A673 (cell line): ENCODE measurements around the gene GPR161. TPM values are rescaled to one million over a fixed set of nuclear protein-coding genes. Genes with fewer than 3 reads are reported as not detected.
A peak's percentile ranks its signal among the peaks of the same experiment; 100 is the strongest.
"Not testable (repeated sequence)": the region's sequence is repeated elsewhere in the genome, so short reads cannot be mapped to it uniquely, and the experiment has no call there.

Source experiments
- Bru-seq: library from RNA; stranded (reverse); fragments of 400-500 nt; gene quantifications from one replicate; lab custom pipeline; 2021; lab: Mats Ljungman, UMichigan
- BruChase-seq, 2 experiments: library from RNA; stranded (reverse); fragments of 400-500 nt; gene quantifications; one replicate each; lab custom pipeline; 2021; lab: Mats Ljungman, UMichigan
- BruUV-seq: library from RNA; stranded (reverse); fragments of 400-500 nt; replicated peaks from 2 replicates; lab custom pipeline; 2021; lab: Mats Ljungman, UMichigan
- CTCF ChIA-PET: fragments of 300-600 bp; sonication (Branson Sonifier 250); formaldehyde crosslinking; loops from one replicate; lab custom pipeline; 2022; ENCODE audit warnings: antibody characterized with exemption; lab: Charles Lee
- POLR2A ChIA-PET: fragments of 300-600 bp; sonication (Branson Sonifier 250); formaldehyde crosslinking; loops from one replicate; lab custom pipeline; 2022; ENCODE audit warnings: antibody characterized with exemption; ENCODE audit not compliant: low non-redundant PET; lab: Charles Lee
- DNase-seq: peaks from one replicate; pipeline ENCODE4 v3.0.0-alpha.2; 2015; ENCODE audit warnings: low spot score
- H3K27ac ChIP-seq: fragments of 200-600 bp; sonication (generic); 2 replicates; pipeline ENCODE4 v1.5.1; 2016; ENCODE audit warnings: mixed run types, low read depth, mild to moderate bottlenecking, mixed read lengths, antibody characterized with exemption, low read length; ENCODE audit not compliant: poor library complexity, severe bottlenecking
- H3K27me3 ChIP-seq: fragments of 200-600 bp; sonication (generic); replicated peaks from 2 replicates; pipeline ENCODE4 v1.6.1; 2017; ENCODE audit warnings: mixed run types, low read depth, mild to moderate bottlenecking, mixed read lengths, antibody characterized with exemption, low read length; ENCODE audit not compliant: insufficient read depth, poor library complexity
- H3K36me3 ChIP-seq: fragments of 200-600 bp; sonication (generic); 2 replicates; pipeline ENCODE4 v1.6.1; 2016; ENCODE audit warnings: mixed run types, mild to moderate bottlenecking, mixed read lengths, antibody characterized with exemption, low read length; ENCODE audit not compliant: insufficient read depth, poor library complexity, severe bottlenecking
- H3K4me1 ChIP-seq: fragments of 200-600 bp; sonication (generic); 2 replicates; pipeline ENCODE4 v1.6.1; 2017; ENCODE audit warnings: mixed run types, mild to moderate bottlenecking, mixed read lengths, antibody characterized with exemption, low read length; ENCODE audit not compliant: insufficient read depth, poor library complexity, severe bottlenecking
- H3K4me3 ChIP-seq: fragments of 200-600 bp; sonication (generic); 2 replicates; pipeline ENCODE4 v1.5.1; 2016; ENCODE audit warnings: low read depth, mixed run types, mild to moderate bottlenecking, mixed read lengths, low read length; ENCODE audit not compliant: poor library complexity, severe bottlenecking
- H3K9me3 ChIP-seq: fragments of 200-600 bp; sonication (generic); 2 replicates; pipeline ENCODE4 v1.6.1; 2016; ENCODE audit warnings: mixed run types, low read depth, mild to moderate bottlenecking, mixed read lengths, antibody characterized with exemption, low read length; ENCODE audit not compliant: poor library complexity, severe bottlenecking
- EZH2 ChIP-seq: fragments of 200-600 bp; sonication (generic); IDR thresholded peaks from 2 replicates; pipeline ENCODE4 v1.6.1; 2017; ENCODE audit warnings: borderline replicate concordance, low read depth, mild to moderate bottlenecking, mixed read lengths, antibody characterized with exemption, low read length; ENCODE audit not compliant: poor library complexity, severe bottlenecking
- intact Hi-C: fragments of 100-400 bp; cut with micrococcal nuclease; formaldehyde crosslinking; loops from one replicate; pipeline ENCODE4 v1.10.0; 2022; ENCODE audit not compliant: unreplicated experiment
- long read RNA-seq: library from polyadenylated mRNA; stranded (forward); transcript quantifications from one replicate; pipeline ENCODE4 v2.0.0, GENCODE V29; 2022
- total RNA-seq: library from RNA; stranded (reverse); gene quantifications from 2 replicates; pipeline ENCODE4 v1.2.3, GENCODE V29; 2021
- TF ChIP-seq, protein P1 (sequence below): fragments of 300-800, 200-600 bp; sonication (generic); conservative IDR thresholded peaks from 2 replicates; pipeline ENCODE4 v1.5.1; 2017; ENCODE audit warnings: low read depth, mild to moderate bottlenecking, antibody characterized with exemption, low read length, moderate library complexity, mixed read lengths

The GPR161 gene, protein sequence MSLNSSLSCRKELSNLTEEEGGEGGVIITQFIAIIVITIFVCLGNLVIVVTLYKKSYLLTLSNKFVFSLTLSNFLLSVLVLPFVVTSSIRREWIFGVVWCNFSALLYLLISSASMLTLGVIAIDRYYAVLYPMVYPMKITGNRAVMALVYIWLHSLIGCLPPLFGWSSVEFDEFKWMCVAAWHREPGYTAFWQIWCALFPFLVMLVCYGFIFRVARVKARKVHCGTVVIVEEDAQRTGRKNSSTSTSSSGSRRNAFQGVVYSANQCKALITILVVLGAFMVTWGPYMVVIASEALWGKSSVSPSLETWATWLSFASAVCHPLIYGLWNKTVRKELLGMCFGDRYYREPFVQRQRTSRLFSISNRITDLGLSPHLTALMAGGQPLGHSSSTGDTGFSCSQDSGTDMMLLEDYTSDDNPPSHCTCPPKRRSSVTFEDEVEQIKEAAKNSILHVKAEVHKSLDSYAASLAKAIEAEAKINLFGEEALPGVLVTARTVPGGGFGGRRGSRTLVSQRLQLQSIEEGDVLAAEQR
- total RNA-seq: 17.4 and 22.0 TPM in 2 replicates
- Bru-seq, nascent RNA: percentile 61 among the genes with signal in this experiment
- BruChase-seq, experiment 1, labeled RNA remaining after a 2-hour chase: percentile 70 among the genes with signal in this experiment
- percentile 74 among the genes with signal in this experiment for BruChase-seq, experiment 2, labeled RNA remaining after a 6-hour chase
- long read RNA-seq, partial matches to known transcripts: 2 of 24 reads
- long read RNA-seq, other reads (novel, unspliced or antisense): 22 of 24 reads

DNA sequence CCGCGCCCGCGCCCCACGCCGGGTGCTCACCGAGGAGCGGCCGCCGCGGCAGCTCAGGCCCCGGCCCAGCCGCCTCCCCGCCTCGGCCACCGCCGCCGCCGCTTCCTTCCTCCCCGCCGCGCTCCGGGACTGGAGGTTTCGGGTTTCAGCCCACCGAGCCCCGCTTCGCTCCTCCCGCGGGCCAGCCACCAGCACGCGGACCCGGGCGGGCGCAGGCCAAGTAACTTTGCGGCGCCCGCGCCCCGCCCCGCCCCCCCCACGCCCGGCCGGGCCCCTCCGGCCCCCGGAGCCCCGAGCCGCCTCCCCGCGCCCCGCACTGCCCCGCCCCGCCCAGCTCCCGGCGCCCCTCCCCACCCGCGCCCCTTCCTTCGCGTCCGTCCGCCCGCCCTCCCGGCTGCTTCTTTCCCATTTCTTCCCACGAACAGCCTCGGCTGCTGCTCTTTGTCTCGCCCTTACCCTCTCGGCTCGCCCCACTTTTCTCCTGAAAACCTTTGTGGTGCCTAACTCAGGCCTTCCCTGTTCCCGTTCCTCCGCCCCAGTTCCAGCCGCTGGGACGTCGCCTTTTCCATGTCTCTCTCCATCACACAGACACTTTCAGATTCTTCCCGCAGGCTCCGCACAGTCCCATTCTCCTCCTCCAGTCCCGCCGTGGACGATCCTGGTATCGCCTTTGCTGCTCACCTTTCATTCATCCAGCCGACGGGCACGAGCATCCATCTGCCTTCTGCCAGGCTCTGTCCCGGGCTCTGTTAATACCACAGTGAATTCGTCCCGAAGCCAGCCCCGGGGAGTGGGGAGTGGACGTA, at the start of gene GPR161:
Gene GPR161 (minus strand): TSS at position 222 of the 806 bp plus-strand sequence. CDS start 32,080 bp downstream, outside the sequence.
- Histone ChIP-seq H3K4me1 (peaks cover 18% of the 10 kb centered on the region), H3K27ac (peak within 1 kb of the TSS; percentile 68), H3K36me3 (no peaks in the 10 kb centered on the region), H3K9me3 (no peaks in the 10 kb centered on the region), H3K27me3 (no peaks in the 10 kb centered on the region), H3K4me3 (peak within 1 kb of the TSS; percentile 92)
- POLR2A ChIA-PET: no interaction called here
- no TSS peak for BruUV-seq
- intact Hi-C loops: no loop called here
- DNase-seq: peak; percentile 61
- TF ChIP-seq EZH2: no peak
- CTCF ChIA-PET: no interaction called here

DNA sequence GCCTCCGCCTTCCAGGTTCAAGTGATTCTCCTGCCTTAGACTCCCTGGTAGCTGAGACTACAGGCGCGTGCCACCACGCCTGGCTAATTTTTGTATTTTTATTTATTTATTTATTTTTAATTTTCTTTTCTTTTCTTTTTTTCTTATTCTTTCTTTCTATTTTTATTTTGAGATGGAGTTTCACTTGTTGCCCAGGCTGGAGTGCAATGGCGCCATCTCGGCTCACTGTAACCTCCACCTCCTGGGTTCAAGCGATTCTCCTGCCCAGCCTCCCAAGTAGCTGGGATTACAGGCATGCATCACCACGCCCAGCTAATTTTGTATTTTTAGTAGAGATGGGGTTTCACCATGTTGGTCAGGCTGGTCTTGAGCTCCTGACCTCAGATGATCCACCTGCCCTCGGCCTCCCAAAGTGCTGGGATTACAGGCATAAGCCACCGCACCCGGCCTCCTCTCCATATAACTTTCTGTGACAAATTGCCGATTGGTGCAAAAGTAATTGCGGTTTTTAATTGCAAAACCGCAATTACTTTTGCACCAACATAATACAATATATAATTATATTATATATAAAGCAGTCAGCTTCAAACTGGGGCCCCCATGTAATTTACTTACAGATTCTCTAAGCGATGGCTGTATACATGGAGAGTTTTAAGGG, 44.5 kb upstream of the GPR161 start:
- CTCF ChIA-PET, H3K27me3 ChIP-seq, intact Hi-C loops, BruUV-seq, POLR2A ChIA-PET, H3K4me3 ChIP-seq, H3K36me3 ChIP-seq, H3K27ac ChIP-seq, DNase-seq, H3K9me3 ChIP-seq: not testable (repeated sequence)
- H3K4me1 ChIP-seq: peaks cover 10% of the 10 kb centered on the region

DNA sequence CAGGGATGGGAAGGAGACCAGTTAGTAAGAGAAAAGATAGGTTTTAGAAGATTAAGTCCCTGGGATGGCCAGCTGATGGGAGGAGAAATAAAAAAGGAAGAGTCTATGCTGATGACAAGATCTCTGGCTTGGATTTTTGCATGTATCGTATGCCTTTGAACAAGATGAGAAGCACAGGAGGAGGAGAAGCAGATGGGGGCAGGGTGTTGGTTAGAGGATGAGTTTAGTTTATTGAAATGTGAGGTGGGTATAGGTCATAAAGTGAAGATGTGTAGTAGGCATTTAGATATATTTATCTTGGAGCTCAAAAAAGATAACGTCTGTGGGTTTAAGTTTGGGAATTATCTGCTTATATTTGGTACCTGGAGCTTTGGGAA, 43.4 kb upstream of the GPR161 start:
- POLR2A ChIA-PET: no interaction called here
- no peaks in the 10 kb centered on the region for H3K36me3 ChIP-seq

More for the DNA sequence above, 43.4 kb upstream of the GPR161 start:
- Histone ChIP-seq H3K9me3 (no peaks in the 10 kb centered on the region), H3K27ac (peak overlapping the region; percentile 85), H3K4me3 (peak overlapping the region; percentile 85), H3K27me3 (no peaks in the 10 kb centered on the region), H3K4me1 (peaks cover 10% of the 10 kb centered on the region)
- BruUV-seq: TSS peak; percentile 71
- DNase-seq: no peak
- CTCF ChIA-PET: no interaction called here
- TF ChIP-seq, protein P1, sequence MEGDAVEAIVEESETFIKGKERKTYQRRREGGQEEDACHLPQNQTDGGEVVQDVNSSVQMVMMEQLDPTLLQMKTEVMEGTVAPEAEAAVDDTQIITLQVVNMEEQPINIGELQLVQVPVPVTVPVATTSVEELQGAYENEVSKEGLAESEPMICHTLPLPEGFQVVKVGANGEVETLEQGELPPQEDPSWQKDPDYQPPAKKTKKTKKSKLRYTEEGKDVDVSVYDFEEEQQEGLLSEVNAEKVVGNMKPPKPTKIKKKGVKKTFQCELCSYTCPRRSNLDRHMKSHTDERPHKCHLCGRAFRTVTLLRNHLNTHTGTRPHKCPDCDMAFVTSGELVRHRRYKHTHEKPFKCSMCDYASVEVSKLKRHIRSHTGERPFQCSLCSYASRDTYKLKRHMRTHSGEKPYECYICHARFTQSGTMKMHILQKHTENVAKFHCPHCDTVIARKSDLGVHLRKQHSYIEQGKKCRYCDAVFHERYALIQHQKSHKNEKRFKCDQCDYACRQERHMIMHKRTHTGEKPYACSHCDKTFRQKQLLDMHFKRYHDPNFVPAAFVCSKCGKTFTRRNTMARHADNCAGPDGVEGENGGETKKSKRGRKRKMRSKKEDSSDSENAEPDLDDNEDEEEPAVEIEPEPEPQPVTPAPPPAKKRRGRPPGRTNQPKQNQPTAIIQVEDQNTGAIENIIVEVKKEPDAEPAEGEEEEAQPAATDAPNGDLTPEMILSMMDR: no peak
- no peak for TF ChIP-seq EZH2
- intact Hi-C loops: no loop called here
